Stimulated activated CD4-positive, alpha-beta T cell treated with anti-CD3 and anti-CD28 coated beads, Interleukin-2, amount 100 ng/mL, for 24 hours (primary cell): ENCODE measurements around the gene PYGL.
"Not testable (repeated sequence)": the region's sequence is repeated elsewhere in the genome, so short reads cannot be mapped to it uniquely, and the experiment has no call there.

Experiments used
- DNase-seq, 2 donors: peaks; one replicate each; pipeline ENCODE4 v3.0.0-alpha.2; 2020

Gene PYGL

DNA sequence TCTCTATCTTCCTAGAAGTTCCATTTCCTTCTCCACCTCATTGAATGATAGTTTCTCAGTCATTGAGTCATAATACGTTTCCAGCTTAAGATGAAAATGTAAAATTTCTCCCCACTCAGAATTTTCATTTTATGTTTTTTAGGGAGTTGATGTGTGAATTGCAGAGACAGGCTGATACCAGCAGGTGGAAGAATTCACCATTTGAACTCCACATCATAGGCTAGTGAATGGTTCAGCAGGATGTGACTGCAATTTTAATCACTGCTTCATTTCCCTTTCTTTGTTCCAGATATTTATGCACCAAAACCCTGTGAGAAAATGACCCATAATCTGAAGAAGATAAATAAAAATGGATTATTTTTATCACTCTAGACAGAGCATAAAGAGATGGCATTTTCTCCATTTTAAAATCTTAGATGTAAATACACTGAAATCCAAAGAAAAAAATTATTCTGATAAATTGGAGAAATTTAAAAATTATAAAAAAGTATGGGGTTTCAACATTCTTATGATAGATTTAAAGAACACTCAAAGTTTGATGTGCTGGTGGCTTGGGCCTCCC, 10.6 kb upstream of the PYGL start:
- DNase-seq, result no peak

GRCh38 chr14:50953502-50953901, 9.2 kb upstream of the PYGL start:
- DNase-seq, result no peak

GRCh38 chr14:50951032-50951431, 6.7 kb upstream of the PYGL start:
- DNase-seq, result no peak

GRCh38 chr14:50948205-50948604, 3.9 kb upstream of the PYGL start:
- DNase-seq, result no peak

GRCh38 chr14:50947446-50947845, 3.2 kb upstream of the PYGL start:
- DNase-seq, result no peak

- DNase-seq, result no peak
These were observed 2.1 kb upstream of the PYGL start for GRCh38 chr14:50946234-50946935.

DNA sequence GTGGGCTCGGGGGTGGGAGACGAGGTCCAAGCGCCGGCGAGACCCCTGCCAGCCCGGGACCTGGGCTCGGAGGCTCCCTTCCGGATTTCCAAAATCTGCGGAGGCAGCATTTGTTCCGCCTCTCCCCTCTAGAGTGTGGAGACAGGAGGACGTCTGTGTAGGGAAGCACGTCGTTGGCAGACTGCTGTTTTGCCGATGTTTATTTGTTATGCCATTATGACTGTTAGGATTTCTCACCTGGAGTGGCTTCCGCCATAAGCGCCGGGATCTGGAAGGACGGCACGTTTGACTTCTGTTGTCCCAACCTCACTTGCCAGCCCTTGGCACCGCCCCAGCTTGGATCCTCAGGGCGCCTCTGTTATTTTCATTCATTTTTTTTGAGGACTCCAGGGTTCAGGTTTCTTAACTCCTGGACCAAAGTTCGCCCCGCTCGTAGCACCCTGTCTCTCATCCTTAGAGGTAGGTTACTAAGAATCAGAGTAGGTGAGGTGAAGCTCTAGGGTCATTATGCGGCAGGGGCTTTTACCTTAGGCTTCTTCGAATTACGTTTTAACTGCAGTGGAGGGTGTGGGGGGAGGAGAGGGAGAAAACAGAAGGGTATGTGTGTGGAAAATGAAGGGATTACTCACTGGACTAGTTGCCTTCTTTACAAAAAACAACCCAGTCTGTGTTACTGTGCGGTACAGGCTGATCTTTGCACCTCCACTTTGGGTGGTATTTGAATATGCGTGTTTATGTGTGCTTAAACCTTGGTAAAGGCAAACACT, 547 bp upstream of the PYGL start:
- peak in 1 of 2 donors; percentile 4 for DNase-seq

- no peak for DNase-seq
These were observed 881 bp downstream of the PYGL start for GRCh38 chr14:50943261-50943942.

DNA sequence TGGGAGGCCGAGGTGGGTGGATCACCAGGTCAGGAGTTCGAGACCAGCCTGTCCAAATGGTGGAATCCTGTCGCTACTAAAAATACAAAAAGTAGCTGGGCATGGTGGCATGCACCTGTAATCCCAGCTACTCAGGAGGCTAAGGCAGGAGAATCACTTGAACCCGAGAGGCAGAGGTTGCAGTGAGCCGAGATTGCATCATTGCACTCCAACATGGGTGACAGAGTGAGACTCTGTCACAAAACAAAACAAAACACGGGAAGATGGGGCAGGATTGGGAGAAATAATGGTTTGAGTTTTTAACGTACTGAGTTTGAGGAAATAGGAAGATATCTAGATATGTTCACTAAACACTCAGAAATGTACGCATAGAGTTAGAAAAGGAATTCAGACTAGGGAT, 2.6 kb downstream of the PYGL start:
- DNase-seq, result not testable (repeated sequence)

DNA sequence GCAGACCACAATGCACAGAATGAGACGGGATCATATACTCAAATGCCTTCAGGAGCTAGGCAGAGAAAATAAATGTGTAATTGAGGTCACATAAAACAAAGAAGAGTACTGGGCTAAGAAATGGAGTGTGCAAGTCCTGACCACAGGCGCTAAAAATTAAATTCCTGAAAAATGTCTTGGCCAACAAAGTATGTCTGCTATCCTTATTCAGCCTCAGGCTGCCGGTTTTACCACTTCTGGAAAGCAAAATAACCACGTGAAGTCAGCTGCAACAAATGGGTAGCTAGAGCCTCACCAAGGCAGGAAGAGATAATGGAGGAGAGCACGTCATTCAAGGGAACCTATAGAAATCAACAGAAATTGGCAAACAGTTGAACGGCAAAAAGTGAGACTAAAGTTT, 3.1 kb downstream of the PYGL start:
- no peak for DNase-seq

DNA sequence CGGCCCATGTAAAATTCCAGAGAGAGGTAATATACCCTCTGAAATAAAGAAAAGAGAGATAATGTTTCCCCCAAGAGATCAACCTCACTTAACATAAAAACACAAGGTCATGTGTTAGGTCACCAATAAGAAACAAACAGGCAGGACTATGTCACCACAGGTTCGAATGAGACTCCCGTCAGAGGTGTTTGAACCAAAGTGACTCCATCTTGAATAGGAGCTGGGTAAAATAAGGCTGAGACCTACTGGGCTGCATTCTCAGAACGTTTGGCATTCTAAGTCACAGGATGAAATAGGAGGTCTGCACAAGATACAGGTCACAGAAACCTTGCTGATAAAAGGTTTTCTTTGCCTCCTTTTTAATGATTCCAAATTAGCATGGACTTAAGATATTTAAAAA, 6.5 kb downstream of the PYGL start:
- no peak for DNase-seq

GRCh38 chr14:50937325-50937724, 7.0 kb downstream of the PYGL start:
- no peak for DNase-seq

DNA sequence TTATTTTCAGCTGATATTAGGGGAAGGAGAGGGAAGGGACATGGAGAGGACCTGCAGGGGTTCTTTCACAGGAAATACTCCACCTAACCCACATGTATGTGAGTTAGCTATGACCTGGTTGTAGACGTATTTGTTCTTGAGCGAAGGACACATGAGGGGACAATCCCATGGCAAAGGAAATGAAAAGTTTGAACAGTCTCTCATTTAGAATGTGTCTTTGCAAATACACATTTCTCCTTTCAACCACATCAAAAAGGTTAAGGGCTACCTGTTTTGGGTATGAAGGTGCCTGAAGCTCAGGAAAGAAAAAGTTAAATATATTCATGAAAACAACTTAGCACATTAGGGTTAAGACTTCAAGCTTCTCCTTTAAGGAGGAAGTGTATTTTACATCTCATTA, 7.4 kb downstream of the PYGL start:
- DNase-seq, result no peak

DNA sequence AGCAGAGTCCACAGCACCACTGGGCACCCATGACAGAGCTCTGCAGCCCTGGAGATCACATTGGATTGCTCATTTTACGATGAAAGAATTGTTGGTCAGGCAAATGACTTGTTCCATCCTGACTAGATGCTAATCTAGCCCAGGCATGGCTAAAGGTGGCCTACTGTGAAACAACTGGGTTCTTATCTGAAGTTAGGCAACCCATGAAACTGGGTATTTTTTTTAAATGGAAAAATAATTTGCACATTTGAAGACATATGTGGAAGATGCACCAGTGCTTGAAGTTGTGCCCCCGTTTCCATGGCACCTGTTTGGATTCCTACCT, 8.3 kb downstream of the PYGL start:
- no peak for DNase-seq

- no peak for DNase-seq
These were observed 8.9 kb downstream of the PYGL start for GRCh38 chr14:50935126-50936015.

GRCh38 chr14:50932592-50933495, 11.4 kb downstream of the PYGL start:
- DNase-seq, result no peak

- DNase-seq, result no peak
These were observed 12.1 kb downstream of the PYGL start for GRCh38 chr14:50932156-50932555.

- DNase-seq, result no peak
These were observed 12.7 kb downstream of the PYGL start for GRCh38 chr14:50931559-50931958.

- no peak for DNase-seq
These were observed 14.8 kb downstream of the PYGL start for GRCh38 chr14:50929506-50929905.

GRCh38 chr14:50928002-50928635, 16.2 kb downstream of the PYGL start:
- no peak for DNase-seq

DNA sequence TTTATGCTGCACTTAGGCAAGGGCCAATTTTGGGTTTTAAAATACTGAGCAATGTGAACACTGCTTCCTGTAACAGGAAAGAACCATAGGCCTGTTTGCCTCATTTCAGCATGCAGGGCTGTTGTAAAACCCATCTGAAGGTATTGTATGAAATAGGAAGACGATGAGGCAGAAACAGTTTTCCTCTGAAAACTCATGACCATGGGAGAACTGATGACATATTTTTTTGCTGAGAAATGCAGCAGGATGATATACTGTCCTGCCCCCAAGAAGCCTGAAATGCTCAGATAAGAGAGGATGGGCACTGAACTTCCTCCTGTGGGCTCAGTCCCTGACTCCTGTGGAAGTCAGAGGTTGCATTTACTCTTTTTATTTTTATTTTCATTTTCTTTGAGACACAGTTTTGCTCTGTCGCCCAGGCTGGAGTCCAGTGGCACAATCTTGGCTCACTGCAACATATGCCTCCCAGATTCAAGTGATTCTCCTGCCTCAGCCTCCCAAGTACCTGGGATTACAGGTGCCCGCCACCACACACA, 17.4 kb downstream of the PYGL start:
- DNase-seq, result no peak
